ENCODE results near the gene PAQR6. TPM values are rescaled to one million over a fixed set of nuclear protein-coding genes. Genes with fewer than 3 reads are reported as not detected.

Gene PAQR6, protein sequence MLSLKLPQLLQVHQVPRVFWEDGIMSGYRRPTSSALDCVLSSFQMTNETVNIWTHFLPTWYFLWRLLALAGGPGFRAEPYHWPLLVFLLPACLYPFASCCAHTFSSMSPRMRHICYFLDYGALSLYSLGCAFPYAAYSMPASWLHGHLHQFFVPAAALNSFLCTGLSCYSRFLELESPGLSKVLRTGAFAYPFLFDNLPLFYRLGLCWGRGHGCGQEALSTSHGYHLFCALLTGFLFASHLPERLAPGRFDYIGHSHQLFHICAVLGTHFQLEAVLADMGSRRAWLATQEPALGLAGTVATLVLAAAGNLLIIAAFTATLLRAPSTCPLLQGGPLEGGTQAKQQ
- 0.80 TPM in 1 of 2 replicates, not detected in the other for total RNA-seq

DNA sequence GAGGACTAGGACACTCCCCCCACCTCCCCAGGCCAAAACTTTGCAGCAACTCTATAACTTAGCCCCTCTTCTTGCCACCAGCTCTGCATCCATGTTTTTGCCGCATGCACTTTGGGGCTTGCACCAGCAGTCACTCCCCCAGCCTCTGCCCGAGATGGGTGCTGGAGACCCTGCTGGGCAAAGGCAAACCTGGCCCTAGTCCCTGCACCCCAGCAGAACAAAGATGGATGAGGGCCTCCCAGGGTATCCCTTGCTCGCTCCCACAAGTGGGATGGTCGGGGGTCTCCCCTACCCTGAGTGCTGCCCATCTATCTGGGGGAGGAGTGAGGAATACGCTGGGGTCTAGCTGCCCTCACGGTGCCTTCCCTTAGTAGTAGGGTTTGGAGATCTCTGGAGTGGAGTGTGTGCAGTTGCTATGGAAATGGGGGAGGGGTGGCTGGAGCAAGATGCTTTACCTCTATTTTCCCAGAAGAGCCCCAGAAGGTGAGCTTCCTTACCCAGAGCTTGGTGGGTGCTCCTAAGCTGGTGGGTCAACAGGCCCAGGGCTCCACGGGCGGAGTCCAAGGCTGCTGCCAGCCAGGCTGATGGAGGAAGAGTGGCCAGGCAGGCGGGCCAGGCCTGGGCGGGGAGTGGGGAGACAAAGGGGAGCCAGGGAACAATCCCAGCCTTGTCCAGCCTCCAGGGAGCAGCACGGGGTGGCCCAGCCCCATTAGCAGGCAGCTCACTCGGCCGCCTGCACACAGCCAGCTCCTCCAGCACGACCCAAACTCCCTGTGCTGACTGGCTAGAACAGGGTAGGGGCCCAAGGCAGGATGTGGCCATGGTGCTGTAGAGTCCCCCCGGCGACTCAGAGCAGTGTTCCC, at the start of gene PAQR6:
TSS of gene PAQR6 (minus strand) at position 597 of the 863 bp plus-strand sequence. CDS start 1,325 bp downstream, outside the sequence.
- DNase-seq (ENCODE audit: low read depth) = no peak

DNA sequence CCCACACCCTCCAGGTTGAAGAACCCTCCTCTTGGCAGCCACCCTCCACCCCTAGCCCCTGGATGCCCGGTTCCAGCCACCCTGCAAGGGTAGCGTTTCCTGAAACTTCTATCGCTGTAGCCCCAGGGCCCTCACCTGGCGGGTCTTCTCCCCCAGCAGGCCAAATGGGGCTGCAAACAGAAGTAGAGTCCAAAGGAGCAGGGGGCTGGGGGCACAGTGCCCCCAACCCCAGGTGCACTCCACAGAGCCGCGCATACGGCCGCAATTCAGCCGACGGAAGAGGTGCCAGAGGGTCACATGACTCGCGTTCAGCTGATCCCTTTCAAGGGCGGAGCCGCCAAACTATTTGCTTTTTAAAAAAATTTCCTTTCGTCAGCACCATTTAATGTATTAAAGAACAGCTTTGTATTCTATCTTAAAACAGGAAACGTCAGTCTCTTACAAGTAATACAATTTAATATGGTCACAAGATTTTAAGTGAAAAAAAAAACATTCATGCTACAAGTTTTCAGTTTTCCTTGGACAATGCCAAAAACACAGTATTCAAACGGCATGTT, 47.6 kb upstream of the PAQR6 start, which contains the start of gene GLMP:
TSS of gene GLMP (minus strand) at position 289 of the 557 bp plus-strand sequence. CDS start at position 255, 34 bp downstream.
- DNase-seq (ENCODE audit: low read depth) = peak; percentile 53

- no peak for DNase-seq (ENCODE audit: low read depth)
Observed at GRCh38 chr1:156293895-156294294, 46.0 kb upstream of the PAQR6 start.

DNA sequence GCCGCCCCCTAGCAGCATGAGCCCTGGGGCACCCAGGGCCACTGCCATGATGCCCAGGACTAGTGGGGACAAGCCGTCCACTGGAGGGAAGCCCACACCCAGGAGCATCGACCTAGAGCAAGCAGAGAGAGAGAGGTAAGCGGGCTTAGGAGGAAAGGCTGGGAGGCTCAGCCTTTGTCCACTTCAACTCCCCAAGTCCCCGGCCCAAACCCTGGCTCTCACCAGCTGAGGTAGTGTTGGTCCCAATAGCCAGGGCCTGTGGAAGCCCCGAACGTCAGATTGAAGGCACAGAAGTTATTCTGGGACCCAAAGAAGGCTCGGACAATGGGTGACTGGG, 45.2 kb upstream of the PAQR6 start:
- DNase-seq (ENCODE audit: low read depth) = no peak

- peak; percentile 70 for DNase-seq (ENCODE audit: low read depth)
Observed at GRCh38 chr1:156291226-156292061, 43.6 kb upstream of the PAQR6 start.

DNA sequence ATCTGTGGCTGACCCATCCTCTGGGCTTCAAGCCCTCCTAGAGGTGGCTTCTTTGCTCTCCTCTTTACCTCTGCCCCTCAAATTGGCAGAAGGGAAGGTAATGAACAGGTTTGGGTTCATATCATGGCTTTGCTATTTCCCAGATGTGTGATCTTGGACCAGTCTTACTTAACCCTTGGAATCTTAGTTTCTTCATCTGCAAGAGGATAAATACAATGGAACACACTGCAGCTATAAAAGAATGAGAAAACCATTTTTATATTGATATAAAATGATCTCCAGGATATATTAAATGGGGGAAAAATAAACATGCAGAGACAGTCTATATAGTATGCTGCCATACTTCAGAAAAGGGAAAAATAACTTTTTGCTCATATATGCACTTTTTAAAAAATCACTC, 42.0 kb upstream of the PAQR6 start:
- DNase-seq (ENCODE audit: low read depth) = no peak

DNA sequence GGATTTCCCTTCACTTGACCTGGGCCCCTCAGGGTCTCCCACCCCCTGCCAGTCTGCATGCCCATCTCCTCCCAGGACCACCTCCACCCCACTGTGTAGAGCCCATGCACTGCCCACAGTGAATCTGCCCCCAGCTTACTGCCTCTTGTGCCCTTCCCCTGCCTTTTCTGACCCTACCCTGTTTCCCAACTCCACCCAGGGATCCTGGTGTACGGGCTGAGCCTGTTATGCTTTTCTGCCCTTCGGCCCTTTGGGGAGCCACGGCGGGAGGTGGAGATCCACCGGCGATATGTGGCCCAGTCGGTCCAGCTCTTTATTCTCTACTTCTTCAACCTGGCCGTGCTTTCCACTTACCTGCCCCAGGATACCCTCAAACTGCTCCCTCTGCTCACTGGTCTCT, 38.2 kb upstream of the PAQR6 start:
- no peak for DNase-seq (ENCODE audit: low read depth)

DNA sequence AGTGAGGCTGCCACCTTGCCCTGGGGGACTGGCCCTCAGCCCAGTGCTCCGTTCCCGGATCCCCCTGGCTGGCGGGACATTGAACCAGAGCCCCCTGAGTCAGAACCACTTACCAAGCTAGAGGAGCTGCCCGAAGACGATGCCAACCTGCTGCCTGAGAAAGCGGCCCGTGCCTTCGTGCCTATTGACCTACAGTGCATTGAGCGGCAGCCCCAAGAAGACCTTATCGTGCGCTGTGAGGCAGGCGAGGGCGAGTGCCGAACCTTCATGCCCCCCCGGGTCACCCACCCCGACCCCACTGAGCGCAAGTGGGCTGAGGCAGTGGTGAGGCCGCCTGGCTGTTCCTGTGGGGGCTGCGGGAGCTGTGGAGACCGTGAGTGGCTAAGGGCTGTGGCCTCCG, 37.6 kb upstream of the PAQR6 start:
- DNase-seq (ENCODE audit: low read depth) = no peak

DNA sequence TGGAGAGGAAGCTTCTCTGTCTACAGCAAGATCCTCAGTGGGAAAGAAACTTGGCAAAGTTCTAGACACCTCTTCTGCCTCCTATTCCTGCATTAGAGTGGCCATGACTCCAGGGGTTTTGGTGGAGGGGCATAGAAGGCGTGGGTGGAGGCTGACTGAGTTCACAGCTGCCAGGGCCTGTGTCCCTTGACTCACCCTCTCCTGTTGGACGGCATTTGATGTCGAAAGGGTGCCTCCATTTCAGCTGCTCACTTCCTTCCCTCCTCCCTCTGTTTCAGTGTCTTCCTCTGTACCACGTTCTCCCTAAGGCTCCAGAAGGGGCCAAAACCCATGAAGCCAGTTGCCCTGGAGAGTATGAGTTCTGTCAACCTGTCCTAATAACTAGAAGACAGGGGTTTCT, 36.9 kb upstream of the PAQR6 start:
- no peak for DNase-seq (ENCODE audit: low read depth)

DNA sequence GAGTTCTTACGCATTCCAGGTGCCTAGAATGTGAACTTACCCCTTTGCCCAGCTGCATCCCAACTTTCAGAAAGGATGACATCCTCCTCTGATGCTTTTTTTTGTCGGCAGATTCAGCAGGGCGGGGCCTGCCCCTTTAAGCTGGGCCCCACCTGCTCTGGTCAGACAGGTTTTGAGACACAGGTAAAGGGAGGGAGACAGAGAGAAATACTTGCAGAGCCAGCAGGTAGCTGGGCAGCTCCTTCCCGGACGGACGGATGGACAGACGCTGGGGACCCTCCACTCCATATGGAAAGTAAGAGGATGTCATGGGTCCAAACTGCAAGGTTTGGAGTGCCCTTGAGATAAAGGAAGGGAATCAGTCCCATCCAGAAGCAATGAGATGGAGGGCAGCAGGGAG, 36.3 kb upstream of the PAQR6 start, which contains the start of gene TMEM79:
TSS of gene TMEM79 (plus strand) at position 214 of the 400 bp plus-strand sequence. CDS start 902 bp downstream, outside the sequence.
- DNase-seq (ENCODE audit: low read depth) = no peak

- no peak for DNase-seq (ENCODE audit: low read depth)
Observed at GRCh38 chr1:156283521-156283920, 35.7 kb upstream of the PAQR6 start.

DNA sequence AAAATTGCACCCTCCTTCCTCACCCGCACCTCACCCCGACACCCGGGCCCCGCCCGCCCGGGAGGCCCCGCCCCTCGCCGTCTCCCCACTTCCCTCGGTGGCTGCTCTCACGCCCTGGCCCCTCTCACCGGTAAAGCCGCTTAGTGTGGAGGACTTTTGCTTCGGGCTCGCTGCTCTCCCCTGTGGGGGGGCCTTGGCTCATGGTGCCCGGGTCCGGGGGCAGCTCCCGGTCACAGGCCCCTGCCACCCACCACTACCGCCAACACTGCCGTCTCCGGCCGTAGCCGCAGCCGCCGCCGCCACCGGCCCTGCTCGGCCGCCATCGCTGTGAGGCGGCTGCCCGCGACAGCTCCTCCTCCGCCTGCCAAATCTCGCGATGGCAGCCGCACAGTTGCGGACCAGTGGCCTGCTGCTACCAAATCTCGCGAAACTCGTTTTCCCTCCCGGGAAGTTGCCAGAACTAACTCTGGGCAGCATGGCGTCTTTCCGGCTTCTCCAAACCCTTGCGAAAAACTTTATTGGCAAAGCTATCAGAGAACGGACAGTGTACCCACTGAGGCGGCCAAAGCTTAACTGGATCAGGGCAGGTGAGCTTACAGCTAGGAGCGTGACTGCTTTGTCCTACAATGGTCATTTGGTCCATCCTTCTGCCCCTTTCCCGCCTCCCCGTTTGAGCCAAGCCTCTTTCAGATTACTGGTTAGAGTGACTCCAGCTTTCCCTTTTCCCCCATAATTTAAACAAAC, 34.8 kb upstream of the PAQR6 start, which contains the start of gene SMG5:
TSS of gene SMG5 (minus strand) at position 347 of the 744 bp plus-strand sequence. CDS start at position 202, 145 bp downstream.
- peak; percentile 98 for DNase-seq (ENCODE audit: low read depth)

- peak; percentile 76 for DNase-seq (ENCODE audit: low read depth)
Observed at GRCh38 chr1:156281693-156282478, 34.0 kb upstream of the PAQR6 start.

DNA sequence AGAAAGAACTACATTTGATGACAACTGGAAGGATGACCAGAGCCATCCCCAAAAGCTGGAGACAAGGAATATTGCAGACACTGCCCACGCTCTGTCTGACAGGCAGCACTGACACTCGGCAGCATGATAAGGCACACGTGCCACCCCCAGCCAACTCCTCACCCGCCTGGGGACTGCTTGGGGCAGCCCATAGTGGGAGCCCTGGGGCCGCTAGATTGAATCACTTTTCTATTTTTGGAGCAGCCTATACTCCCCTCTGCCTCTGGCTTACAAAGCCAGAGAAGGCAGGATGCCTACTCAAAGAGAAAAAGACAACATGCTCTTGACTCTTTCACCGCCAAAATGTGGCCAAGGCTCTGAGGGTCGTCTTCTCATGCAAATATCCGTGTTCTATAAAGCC, 33.4 kb upstream of the PAQR6 start:
- DNase-seq (ENCODE audit: low read depth) = peak; percentile 7

DNA sequence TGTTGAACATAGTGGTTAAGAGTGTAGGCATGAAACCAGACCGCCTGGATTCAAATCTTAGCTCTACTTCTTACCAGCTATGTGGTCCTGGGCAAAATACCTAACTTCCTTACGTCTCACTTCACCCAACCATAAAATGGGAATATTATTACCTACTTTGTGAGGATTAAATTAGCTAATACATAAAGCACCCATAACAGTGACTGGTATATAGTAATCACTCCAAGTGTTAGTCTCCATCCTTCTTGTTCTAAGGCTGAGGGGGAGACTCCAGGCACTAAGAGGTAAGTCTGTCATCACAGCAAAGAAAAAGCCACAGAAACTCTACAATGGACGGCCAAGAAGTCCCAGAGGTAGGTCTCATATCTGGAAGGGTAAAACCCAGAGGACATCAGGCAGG, 32.0 kb upstream of the PAQR6 start:
- DNase-seq (ENCODE audit: low read depth) = no peak

- peak; percentile 14 for DNase-seq (ENCODE audit: low read depth)
Observed at GRCh38 chr1:156276966-156277381, 29.1 kb upstream of the PAQR6 start.

DNA sequence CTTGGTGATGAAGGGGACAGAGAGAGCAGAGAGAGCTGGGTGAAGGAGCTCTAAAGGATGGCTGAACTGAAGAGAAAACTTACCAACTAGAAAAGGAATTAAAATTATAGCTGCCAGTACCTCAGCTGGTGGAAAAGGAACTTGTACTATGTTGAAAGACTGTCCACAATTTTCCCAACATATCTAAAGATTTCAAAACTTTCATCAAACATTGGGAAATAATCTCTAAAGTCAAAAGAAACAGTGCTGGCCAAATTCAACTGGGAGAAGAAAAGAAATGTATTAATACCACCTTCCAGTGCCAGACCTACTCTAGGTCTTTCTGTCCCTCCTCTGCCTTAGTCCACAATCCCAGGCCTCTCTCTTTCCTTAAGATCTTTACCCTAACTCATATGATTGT, 28.7 kb upstream of the PAQR6 start:
- DNase-seq (ENCODE audit: low read depth) = no peak

DNA sequence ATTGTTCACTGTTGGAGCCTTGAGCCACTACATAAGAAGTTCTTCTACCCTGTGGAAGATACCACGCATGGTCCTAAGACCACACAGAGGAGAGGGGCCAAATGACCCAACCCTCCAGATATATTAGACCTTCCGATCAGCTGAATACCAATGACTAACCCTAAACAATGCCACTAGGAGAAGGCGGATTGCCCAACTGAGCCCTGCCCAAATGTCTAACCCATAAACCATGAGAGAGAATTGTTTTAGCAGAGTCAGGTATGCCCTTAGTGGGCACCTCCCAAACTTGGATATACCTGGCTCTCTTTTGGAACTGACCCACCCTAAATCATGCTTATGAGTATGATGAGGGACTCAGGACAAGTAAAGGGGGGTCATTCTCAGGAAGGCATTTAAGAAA, 22.5 kb upstream of the PAQR6 start:
- no peak for DNase-seq (ENCODE audit: low read depth)

DNA sequence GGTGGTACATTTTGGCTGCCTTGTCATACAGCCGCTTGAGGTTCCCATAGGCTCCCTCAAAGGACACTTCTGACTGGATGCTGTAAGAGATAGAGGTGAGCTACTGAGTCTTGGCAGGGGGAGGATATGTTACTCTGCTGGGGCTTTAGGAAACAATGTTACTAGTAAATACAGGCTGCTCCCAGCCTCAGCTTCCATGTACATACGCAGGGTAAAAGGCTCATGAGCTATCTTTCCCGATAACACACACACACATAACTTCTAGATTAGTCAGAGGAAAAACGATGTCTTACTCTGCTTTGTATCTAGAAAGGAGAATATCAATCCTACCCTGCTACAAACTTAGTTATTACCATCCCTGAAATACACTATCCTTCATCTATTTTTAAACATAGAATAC, 20.5 kb upstream of the PAQR6 start:
- no peak for DNase-seq (ENCODE audit: low read depth)

- no peak for DNase-seq (ENCODE audit: low read depth)
Observed at GRCh38 chr1:156266051-156266450, 18.2 kb upstream of the PAQR6 start.

Data from renal cortical epithelial cell (primary cell).